GM10266 (cell line): ENCODE data around the gene FASTKD2.

Experiments
- DNase-seq: peaks from one replicate; pipeline ENCODE4 v3.0.0; 2012; ENCODE audit errors: extremely low spot score
- TF ChIP-seq, protein P1 (sequence below): IDR thresholded peaks from 2 replicates; pipeline ENCODE4 v1.5.1; 2012; ENCODE audit warnings: mild to moderate bottlenecking, low read depth; ENCODE audit not compliant: control insufficient read depth, insufficient read depth; ENCODE audit errors: missing control alignments

FASTKD2 gene

DNA sequence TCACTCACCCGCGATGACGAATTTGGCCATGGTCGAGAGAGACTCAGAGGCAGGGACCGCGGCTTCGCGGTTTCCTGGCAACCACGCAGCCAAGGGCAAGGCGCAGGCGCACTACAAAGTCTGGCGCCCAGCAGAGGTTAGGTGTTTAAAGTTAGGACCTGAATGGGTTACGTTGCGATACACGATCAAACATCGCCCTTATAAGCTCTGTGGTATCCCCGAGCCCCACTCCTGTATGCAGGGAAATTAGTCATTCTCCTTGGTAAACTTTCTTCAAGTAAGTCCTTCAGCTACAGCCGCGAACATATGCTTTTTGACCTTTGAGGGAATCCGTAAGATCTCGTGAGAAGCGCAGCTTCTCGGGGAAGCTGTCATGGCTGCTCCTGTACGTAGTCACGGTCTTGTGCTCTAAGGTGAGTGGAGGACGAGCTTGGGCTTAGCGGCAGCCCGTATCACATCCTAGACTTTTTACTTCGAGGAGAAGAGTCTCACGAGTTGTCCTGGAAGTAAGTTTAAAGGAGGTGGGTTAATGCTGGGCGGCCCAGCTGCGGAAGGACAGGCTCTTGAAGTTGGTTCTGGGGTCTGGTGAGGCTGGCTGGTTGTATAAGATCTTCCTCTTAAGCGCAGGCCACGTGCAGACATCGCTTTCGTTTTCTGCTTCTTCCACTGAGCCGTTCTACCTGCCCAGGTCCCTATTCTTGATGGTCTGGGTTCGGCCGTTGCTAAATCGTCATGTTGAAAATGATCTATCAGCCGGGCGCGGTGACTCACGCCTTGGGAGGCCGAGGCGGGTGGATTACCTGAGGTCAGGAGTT, at the start of gene FASTKD2, which contains the start of gene MDH1B:
Gene FASTKD2 (plus strand): TSS at position 365 of the 815 bp plus-strand sequence. CDS start 1,088 bp downstream, outside the sequence.
Gene MDH1B (minus strand): TSS at position 87 of the 815 bp plus-strand sequence. CDS start 57 bp downstream, at position 30.
- TF ChIP-seq, protein P1, sequence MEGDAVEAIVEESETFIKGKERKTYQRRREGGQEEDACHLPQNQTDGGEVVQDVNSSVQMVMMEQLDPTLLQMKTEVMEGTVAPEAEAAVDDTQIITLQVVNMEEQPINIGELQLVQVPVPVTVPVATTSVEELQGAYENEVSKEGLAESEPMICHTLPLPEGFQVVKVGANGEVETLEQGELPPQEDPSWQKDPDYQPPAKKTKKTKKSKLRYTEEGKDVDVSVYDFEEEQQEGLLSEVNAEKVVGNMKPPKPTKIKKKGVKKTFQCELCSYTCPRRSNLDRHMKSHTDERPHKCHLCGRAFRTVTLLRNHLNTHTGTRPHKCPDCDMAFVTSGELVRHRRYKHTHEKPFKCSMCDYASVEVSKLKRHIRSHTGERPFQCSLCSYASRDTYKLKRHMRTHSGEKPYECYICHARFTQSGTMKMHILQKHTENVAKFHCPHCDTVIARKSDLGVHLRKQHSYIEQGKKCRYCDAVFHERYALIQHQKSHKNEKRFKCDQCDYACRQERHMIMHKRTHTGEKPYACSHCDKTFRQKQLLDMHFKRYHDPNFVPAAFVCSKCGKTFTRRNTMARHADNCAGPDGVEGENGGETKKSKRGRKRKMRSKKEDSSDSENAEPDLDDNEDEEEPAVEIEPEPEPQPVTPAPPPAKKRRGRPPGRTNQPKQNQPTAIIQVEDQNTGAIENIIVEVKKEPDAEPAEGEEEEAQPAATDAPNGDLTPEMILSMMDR: no peak
- DNase-seq: peak; percentile 74

DNA sequence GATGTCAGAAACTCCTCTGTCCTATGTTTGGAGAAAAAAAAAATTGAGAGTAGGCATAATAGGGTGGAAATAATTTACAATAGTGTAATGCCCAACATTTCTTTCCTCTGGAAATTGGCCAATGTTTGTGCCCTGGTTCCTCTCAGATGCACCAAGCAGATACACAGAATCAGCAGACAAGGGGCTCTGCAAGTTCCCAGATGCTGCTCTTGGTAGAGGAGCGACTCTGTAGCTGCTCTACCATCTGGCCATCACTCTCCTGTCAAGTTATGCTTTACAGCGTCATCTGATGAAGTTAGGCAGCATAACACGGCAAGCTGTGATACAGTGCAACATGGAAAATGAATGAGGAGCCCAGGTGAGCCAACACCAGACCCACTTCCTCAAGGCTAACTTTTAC, 48.8 kb upstream of the FASTKD2 start:
- TF ChIP-seq, protein P1: no peak
- no peak for DNase-seq

DNA sequence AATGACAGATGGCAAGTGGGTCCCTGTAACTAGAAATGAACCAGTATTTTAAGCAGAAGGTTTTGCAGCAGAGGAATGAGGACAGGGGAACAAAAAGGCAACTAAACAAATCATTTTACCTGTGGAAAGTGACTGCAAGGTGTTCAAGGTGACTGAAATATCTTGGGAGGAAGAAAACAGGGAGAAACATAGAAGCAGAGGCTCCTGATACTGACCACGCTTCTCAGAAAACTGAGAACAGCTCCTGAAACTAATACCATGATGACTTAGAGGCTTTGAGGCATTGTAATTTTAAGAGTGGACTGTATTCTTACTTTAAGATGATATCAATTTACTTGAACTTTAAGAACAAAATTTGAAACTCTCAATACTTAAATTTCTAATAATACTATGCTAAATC, 47.1 kb upstream of the FASTKD2 start, which contains the start of gene DYTN:
Gene DYTN (minus strand): TSS at position 101 of the 400 bp plus-strand sequence. CDS start 117 bp downstream, outside the sequence.
- DNase-seq: no peak
- TF ChIP-seq, protein P1: no peak

DNA sequence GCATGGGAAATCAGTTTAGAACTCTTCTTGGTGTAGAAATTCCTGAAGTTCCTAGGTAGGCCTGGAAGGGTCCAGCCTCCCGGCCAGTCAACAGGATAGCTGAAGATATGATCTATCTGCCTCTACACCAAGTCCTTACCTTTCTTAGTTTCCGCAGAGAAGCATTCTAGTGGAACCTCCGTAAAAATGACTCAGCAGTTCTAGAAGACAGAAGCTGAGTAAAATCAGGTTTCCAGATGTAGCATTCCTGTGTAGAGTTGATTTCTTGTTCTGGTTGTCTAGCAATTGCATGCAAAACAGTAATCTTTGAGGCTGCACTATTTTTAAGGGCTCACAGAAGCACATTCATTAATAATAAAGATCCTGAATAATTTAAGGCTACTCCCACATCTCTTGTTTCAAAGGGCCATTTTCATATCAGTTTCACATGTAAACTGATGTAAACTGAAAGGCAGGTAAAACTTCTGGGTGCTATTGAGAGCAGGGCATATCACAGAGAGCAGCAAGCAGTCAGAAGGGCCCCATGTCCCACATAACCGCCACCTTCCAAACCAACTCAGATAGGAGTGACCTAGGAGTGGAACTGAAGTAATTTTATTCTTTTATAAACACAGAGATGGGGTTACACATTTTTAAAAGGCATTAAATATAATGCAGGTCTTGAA, 44.0 kb upstream of the FASTKD2 start:
- TF ChIP-seq, protein P1: no peak
- DNase-seq: peak; percentile 24

DNA sequence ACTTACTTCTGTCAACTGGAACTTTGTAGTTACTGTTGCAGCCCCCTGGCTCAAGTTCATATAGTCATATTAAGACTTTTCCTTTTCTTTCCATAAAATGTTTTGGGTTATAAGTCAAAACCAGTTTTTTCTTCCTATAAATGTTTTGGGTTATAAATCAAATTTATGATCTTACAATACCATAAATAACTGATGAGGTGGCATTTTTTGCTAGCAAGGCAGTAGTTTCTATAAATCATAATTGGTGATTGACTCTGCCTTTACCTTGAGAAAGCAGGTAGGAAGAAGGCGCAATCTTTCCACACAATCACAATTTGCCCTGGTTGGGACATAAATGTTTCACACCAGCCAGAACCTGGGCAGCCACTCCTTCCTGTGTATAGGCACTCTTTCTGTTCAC, 42.1 kb upstream of the FASTKD2 start:
- TF ChIP-seq, protein P1: no peak

DNA sequence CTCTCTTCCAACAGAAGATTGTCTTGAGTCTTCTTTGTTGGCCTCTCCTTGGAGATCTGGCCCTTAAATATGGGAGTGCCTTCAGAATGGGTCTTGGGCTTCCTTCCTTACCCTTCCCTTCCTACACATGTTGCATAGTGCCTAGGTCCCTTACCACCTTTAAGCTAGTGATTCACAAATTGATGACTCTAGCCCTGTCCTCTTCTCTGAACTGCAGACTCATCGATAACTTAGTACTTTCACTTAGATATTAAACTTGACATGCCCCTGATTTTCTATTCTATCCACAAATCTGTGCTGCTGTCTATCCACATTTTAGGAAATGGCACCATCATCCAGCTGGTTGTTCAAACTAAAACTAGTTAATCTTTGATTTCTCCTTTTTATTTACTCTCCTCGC, 38.1 kb upstream of the FASTKD2 start:
- TF ChIP-seq, protein P1: no peak
- DNase-seq: no peak

More for the DNA sequence above, 42.1 kb upstream of the FASTKD2 start:
- no peak for DNase-seq
